HUES6 (cell line): ENCODE data around the gene SLC39A7.

Source experiments
- H3K27ac ChIP-seq: 2 replicates; pipeline ENCODE4 v1.7.0; 2013; ENCODE audit warnings: low read depth, mild to moderate bottlenecking, low read length, inconsistent platforms
- H3K27me3 ChIP-seq: 2 replicates; pipeline ENCODE4 v1.6.1; 2013; ENCODE audit warnings: low read length; ENCODE audit not compliant: control insufficient read depth, insufficient read depth
- H3K36me3 ChIP-seq: 2 replicates; pipeline ENCODE4 v1.6.1; 2013; ENCODE audit warnings: low read length; ENCODE audit not compliant: control insufficient read depth, insufficient read depth
- H3K4me1 ChIP-seq: 2 replicates; pipeline ENCODE4 v1.6.1; 2013; ENCODE audit warnings: low read length; ENCODE audit not compliant: control insufficient read depth, insufficient read depth
- H3K4me3 ChIP-seq: 2 replicates; pipeline ENCODE4 v1.5.1; 2013; ENCODE audit warnings: low read depth, low read length
- H3K9ac ChIP-seq: one replicate; pipeline ENCODE4 v1.6.1; 2013; ENCODE audit warnings: mild to moderate bottlenecking, low read length
- H3K9me3 ChIP-seq: 2 replicates; pipeline ENCODE4 v1.6.1; 2013; ENCODE audit warnings: low read depth, low read length; ENCODE audit not compliant: control insufficient read depth, insufficient read depth

The SLC39A7 gene

DNA sequence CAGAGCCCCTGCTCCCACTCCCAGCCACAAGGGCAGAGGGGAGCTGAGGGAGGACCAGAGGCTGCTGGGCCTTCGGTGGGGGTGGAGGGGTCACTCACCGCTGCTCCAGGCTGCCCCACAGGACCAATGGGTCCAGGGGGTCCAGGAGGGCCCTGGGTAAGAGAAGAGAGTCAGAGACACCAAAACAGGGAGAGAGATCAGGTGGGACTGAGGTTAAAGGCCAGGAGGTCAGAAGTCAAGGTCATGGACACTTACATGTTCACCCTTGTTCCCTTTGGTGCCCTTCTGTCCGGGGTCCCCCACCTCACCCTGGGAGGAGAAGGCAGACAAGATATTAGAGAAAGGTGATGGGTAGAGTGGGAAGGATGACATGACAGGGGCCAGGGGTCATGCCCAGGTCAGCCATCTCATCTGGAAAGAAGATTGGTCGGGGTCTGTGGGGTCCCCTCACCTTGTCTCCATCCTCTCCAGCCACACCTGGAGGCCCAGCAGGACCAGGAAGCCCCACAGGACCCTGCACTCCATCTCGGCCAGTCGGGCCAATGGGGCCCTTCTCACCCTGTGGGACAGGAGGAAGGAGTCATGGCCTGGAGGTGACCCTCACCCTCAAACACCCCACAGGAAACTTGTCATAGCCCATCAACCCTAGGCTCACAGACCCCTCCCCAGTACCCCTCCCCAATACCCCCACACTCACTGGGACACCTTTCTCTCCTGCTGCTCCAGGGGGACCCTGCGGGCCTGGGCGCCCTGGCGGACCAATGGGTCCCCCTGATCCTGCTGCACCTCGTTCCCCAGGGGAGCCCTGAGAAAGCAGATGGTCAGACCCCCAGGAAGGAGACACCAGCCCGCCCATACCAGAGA is 29.4 kb upstream of the SLC39A7 start:
- H3K9ac ChIP-seq = no peak overlapping the region

DNA sequence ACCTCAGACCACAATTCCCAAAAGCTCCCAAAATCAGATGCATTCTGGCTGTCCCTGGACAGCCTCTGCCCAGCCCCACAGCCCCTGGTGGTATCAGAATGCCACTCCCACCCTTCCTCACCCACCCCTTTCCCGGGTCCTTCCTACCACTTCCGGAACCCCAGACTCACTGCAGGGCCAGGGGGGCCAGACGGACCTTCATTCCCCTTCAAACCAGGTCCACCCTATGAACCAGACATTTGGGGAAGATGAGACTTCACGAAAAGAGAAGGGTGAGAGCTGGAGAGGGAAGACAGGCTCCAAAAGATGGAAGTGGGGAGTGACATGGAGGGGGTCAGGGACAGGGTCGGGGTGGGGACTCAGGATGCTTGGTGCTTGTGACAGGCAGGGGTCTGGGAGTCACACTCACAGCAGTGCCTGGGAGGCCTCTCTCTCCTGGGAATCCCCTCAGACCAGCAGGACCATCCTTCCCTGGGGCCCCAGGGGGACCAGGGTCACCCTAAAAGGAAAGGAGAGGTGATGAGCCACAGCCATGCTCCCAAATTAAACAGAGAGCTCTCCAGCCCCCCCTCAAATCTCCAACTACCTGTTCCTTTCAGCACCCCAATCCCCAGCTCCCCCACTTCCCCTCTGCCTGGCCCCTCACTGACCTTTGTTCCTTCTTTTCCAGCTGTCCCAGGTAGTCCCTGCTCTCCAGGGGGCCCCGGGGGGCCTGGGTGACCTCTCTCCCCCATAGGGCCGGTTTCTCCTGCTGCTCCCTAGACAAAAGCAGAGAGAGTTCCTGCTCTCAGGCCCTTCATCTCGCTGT is 28.6 kb upstream of the SLC39A7 start:
- H3K9me3 ChIP-seq = no peaks in the 10 kb centered on the region
- H3K4me3 ChIP-seq = no peak overlapping the region
- peaks cover 9% of the 10 kb centered on the region; the same call in 1 of the 2 replicates for H3K27me3 ChIP-seq
- H3K27ac ChIP-seq = no peak overlapping the region
- H3K4me1 ChIP-seq = no peaks in the 10 kb centered on the region
- no peaks in the 10 kb centered on the region for H3K36me3 ChIP-seq
- H3K9ac ChIP-seq = no peak overlapping the region

More for the DNA sequence above, 29.4 kb upstream of the SLC39A7 start:
- Histone ChIP-seq H3K27me3 (peaks cover 9% of the 10 kb centered on the region; the same call in 1 of the 2 replicates), H3K4me3 (no peak overlapping the region), H3K27ac (no peak overlapping the region), H3K36me3 (no peaks in the 10 kb centered on the region), H3K9me3 (no peaks in the 10 kb centered on the region), H3K4me1 (no peaks in the 10 kb centered on the region)

DNA sequence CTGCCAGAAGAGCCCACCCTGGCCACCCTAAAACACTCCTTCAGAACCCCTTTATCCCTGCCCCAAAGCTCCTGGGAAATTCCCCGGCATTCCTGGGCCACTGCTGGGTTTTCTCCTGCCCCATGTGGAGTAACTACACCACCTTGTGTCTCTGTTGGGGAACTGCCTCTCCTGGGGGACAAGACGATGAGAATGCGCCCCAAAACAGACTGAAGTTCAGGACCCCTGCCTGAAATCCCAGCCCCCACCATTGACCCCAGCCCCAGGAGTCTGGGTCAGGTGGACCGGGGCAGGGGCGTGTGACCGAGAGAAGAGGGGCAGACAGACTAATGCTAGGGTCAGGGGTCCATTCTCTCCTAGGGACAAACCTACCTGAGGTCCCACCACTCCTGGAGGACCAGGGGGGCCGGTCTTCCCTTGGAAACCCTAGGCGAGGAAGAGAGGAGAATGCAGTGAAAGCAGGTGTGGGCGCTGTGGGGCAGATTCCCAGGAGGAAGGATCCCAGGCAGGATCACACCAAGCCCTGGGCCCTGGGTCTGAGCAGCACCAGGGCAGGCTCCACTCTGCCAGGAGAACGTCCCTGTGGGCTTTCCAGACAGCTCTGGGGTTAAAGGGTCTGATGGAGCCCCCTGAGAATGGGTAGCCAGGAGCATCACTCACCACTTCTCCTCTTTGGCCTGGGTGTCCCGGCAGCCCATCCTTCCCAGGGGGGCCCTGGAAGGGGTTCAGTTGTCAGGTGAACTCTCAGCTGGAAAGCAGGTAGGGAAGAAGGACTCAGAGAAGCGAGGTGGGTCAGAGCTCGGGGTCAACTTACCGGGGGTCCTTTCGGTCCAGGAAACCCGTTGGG is 27.8 kb upstream of the SLC39A7 start:
- Histone ChIP-seq H3K4me1 (no peaks in the 10 kb centered on the region), H3K9me3 (no peaks in the 10 kb centered on the region), H3K9ac (no peak overlapping the region)

DNA sequence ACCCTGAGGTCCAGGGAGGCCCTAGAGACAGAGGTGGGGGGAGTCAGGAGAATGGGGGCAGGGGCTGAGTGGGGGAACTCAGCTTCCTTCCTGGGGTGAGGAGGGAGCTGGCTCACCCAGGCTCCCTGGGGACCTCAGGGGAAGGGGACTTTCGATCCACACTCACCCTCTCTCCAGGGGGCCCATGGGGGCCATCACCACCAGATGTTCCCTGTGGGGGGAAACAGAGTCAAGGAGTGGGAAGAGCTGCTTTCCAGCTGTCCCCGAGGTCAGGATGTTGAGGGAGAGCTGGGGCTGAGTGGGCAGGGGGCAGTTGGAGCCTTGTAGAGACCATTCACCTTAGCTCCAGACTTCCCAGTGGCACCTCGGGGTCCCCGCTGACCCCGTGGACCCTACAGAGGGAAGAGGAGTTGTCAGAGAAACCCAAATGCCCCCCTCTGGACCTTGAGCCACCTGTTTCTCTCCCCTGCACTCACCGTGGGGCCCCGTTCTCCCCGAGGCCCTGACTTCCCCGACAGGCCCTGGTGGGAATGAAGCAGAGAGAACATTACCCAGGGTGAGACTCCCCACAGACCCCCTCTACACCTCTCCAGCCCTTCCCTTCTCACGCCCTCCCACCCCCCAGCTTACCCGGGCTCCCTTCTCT is 27.0 kb upstream of the SLC39A7 start:
- no peak overlapping the region for H3K4me3 ChIP-seq
- no peaks in the 10 kb centered on the region for H3K9me3 ChIP-seq
- no peak overlapping the region for H3K27ac ChIP-seq
- H3K9ac ChIP-seq = no peak overlapping the region
- peaks cover 9% of the 10 kb centered on the region; the same call in 1 of the 2 replicates for H3K27me3 ChIP-seq
- H3K36me3 ChIP-seq = no peaks in the 10 kb centered on the region
- H3K4me1 ChIP-seq = no peaks in the 10 kb centered on the region

More for the DNA sequence above, 27.8 kb upstream of the SLC39A7 start:
- no peaks in the 10 kb centered on the region for H3K36me3 ChIP-seq
- H3K27me3 ChIP-seq = peaks cover 9% of the 10 kb centered on the region; the same call in 1 of the 2 replicates
- H3K27ac ChIP-seq = no peak overlapping the region
- no peak overlapping the region for H3K4me3 ChIP-seq

DNA sequence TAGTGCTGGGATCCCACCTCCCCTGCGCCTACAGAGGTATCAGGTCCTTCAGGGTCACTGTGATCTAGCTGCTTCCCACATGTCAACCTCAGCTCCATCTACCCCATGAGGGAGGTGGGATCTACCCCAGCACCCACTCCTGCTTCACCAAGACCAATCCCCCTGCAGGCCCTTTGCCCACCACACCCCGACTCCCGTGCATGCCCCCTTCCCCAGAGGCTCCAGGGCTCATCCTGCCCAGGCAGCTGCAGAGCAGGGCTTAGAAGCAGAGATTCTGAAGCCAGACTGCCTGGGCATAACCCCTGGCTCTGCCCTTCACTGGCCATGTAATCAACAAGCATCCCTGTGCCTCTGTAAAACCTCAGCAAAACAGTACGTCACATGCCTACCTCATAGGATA is 25.9 kb upstream of the SLC39A7 start:
- Histone ChIP-seq H3K4me1 (no peaks in the 10 kb centered on the region), H3K36me3 (no peaks in the 10 kb centered on the region), H3K27ac (no peak overlapping the region), H3K9me3 (no peaks in the 10 kb centered on the region), H3K4me3 (no peak overlapping the region), H3K27me3 (peaks cover 9% of the 10 kb centered on the region; the same call in 1 of the 2 replicates), H3K9ac (no peak overlapping the region)

DNA sequence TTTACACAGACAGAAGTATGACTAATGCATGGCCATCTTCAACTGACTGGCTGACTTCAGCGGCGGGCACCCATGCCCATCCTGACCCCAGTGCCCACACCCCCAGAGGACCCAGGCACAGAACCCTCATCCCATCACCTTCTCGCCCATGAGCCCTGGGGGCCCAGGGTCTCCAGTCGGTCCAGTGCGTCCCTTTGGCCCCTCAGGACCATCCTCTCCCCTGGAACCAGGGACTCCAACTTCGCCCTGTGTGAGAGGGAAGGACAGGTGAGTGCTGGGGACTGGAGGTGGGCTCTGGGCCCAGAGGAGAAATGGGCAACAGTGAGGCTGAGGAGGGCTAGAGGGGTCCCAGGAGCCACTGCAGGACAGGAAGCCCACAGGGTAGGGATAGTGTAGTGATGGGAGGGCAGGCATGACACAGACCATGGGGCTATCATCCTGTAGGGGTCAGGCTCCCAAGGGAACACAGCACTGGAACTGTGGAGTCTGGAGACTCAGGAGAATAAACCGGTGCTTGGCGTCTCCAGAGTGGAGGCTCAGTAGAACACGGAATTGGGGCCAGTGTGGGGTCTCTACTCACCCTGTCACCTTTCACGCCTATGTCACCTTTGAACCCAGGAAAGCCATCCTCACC is 25.1 kb upstream of the SLC39A7 start:
- Histone ChIP-seq H3K36me3 (no peaks in the 10 kb centered on the region), H3K9ac (no peak overlapping the region)

DNA sequence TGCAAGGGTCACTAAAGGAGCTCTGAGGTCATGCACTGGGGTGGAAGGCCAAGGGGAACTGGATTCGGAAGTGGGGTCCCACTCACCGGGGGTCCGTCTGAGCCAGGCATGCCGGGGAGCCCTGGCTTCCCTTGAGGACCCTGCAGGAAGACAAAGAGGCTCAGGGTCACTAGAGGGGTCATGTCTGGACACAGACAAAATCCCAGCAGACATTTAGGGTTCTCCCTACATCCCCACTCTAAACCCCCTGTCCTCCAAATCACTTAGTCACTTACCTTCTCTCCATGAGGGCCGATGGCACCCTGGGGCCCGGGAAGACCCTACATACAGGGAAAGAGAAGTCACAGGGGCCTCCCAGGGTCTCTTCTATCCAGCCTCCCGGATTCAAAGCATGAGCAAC is 23.8 kb upstream of the SLC39A7 start:
- no peaks in the 10 kb centered on the region for H3K4me1 ChIP-seq
- peaks cover 9% of the 10 kb centered on the region; the same call in 1 of the 2 replicates for H3K27me3 ChIP-seq
- no peak overlapping the region for H3K4me3 ChIP-seq
- no peak overlapping the region for H3K27ac ChIP-seq
- H3K36me3 ChIP-seq = no peaks in the 10 kb centered on the region
- H3K9me3 ChIP-seq = no peaks in the 10 kb centered on the region
- no peak overlapping the region for H3K9ac ChIP-seq

More for the DNA sequence above, 25.1 kb upstream of the SLC39A7 start:
- Histone ChIP-seq H3K4me1 (no peaks in the 10 kb centered on the region), H3K4me3 (no peak overlapping the region), H3K9me3 (no peaks in the 10 kb centered on the region), H3K27ac (no peak overlapping the region), H3K27me3 (peaks cover 9% of the 10 kb centered on the region; the same call in 1 of the 2 replicates)

DNA sequence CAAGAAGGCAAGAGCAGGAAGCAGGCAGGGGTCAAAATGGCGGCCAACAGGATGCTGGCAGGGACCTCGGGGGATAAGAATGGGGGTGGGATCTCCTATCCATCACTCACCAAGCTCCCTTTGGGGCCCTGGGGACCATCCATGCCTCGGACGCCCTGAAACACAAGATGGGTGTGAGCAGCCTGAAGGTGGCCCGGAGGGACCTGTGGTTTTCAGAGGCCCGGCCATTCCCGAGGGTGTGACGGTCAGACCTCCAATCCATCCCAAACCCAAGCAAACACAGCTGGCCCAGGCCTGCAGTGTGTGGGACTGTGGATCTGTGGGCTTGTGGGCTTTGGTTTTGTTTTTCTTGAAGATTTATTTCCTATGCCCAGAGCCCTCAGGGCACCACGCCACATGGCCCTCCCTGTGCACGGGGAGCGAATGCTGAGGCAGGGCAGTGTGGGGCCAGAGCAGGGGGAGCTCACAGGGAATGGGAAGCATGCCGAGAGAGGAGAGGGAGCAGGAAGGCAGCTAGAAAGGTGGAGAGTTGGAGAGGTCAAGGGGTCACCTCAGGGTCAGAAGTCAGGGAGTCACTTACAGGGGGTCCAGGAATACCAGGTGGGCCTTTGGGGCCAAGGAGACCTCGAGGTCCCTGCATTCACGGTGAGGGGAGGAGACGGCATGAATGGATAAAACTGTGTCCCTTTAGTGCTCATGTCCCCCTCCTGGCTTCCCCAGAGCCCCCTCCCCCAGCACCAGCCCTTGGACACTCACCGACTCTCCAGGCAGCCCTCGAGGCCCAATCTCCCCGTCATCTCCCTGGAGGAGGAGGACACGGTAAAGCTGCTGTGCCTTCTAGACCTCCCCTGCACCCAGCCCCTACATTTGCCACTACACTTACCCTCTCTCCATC is 22.9 kb upstream of the SLC39A7 start:
- Histone ChIP-seq H3K27me3 (peaks cover 9% of the 10 kb centered on the region; the same call in 1 of the 2 replicates), H3K9me3 (no peaks in the 10 kb centered on the region), H3K4me1 (no peaks in the 10 kb centered on the region), H3K27ac (no peak overlapping the region), H3K4me3 (no peak overlapping the region), H3K9ac (no peak overlapping the region), H3K36me3 (no peaks in the 10 kb centered on the region)

DNA sequence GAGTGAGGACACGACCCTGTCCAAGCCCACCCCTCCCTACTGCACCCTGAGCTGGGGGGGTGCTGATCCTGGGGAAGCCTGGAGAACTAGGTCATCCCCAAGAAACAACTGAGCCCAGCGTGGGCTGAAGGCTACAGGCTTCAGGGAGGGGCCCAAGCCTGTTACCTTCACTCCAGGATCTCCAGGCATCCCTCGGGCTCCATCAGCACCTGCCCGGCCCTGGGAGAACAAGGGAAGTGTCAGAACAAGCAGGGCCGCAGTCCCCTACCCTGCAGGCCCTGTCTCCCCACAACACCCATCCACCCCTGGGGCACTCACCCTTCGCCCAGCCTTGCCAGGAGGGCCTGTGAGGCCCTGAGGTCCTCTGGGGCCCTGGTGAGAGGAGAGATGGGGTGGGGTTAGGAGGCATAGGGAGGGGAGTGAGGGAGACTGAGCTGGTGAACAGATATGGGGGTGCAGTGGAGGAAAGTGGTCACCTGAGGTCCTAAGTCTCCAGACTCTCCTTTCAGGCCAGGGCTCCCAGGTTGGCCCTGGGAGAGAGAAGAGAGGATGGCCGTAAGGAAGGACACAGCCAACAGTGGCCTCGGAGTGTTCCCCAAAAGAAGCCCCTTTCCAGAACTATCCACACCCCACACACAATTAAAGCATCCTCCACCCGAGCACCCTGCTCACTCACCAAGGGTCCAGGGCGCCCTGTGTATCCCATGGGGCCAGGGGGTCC is 21.8 kb upstream of the SLC39A7 start:
- H3K36me3 ChIP-seq = no peaks in the 10 kb centered on the region
- H3K9ac ChIP-seq = no peak overlapping the region
- H3K4me1 ChIP-seq = no peaks in the 10 kb centered on the region
- H3K27me3 ChIP-seq = peaks cover 9% of the 10 kb centered on the region; the same call in 1 of the 2 replicates
- H3K4me3 ChIP-seq = no peak overlapping the region
- H3K9me3 ChIP-seq = no peaks in the 10 kb centered on the region
- H3K27ac ChIP-seq = no peak overlapping the region
